ENCODE results near the gene EPHA3. TPM values are rescaled to one million over a fixed set of nuclear protein-coding genes. Genes with fewer than 3 reads are reported as not detected.

EPHA3 gene
- polyA plus RNA-seq, 1 donor from 2014 or later, result 33.0 TPM

DNA sequence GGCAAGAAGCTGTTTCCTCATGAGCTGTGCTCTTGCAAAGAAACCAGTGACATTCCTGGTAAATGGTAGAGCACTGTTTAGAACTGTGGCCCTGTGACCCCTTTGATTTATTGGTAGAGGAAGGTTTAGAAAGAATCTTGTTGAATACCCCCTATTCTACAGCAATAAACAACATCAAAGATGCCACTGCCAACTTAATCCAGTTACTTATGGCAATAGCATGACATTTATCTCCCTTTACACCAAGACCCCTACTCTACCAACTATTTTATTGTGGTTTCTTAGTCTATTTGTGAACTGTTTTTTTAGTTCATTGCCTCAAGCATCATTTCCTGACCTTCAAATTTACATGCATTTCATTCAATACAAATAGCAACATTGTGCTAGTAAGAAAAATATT, 288.6 kb downstream of the EPHA3 start:
- H3K4me3 ChIP-seq (ENCODE audit: low read length), result no peak overlapping the region
- no peaks in the 10 kb centered on the region for H4K20me1 ChIP-seq (ENCODE audit: insufficient read depth)
- H3K4me2 ChIP-seq (ENCODE audit: low read length), result no peak overlapping the region
- no peak overlapping the region for H2AFZ ChIP-seq (ENCODE audit: low read depth, low read length)
- TF ChIP-seq EP300 (conservative IDR thresholded peaks at IDR 0.05; ENCODE audit: poor library complexity, severe bottlenecking) (no peak), MXI1 (conservative IDR thresholded peaks at IDR 0.05; ENCODE audit: poor library complexity, severe bottlenecking) (no peak), TAF1 (IDR thresholded peaks at IDR 0.05; ENCODE audit: low read depth) (no peak), EZH2 (IDR thresholded peaks at IDR 0.05; ENCODE audit: borderline replicate concordance, insufficient read depth, low read length, poor library complexity, severe bottlenecking) (no peak), SMC3 (conservative IDR thresholded peaks at IDR 0.05; ENCODE audit: poor library complexity) (no peak), POLR2AphosphoS5 (IDR thresholded peaks at IDR 0.05) (no peak), RAD21 (conservative IDR thresholded peaks at IDR 0.05) (no peak)
- TF ChIP-seq, protein P1, sequence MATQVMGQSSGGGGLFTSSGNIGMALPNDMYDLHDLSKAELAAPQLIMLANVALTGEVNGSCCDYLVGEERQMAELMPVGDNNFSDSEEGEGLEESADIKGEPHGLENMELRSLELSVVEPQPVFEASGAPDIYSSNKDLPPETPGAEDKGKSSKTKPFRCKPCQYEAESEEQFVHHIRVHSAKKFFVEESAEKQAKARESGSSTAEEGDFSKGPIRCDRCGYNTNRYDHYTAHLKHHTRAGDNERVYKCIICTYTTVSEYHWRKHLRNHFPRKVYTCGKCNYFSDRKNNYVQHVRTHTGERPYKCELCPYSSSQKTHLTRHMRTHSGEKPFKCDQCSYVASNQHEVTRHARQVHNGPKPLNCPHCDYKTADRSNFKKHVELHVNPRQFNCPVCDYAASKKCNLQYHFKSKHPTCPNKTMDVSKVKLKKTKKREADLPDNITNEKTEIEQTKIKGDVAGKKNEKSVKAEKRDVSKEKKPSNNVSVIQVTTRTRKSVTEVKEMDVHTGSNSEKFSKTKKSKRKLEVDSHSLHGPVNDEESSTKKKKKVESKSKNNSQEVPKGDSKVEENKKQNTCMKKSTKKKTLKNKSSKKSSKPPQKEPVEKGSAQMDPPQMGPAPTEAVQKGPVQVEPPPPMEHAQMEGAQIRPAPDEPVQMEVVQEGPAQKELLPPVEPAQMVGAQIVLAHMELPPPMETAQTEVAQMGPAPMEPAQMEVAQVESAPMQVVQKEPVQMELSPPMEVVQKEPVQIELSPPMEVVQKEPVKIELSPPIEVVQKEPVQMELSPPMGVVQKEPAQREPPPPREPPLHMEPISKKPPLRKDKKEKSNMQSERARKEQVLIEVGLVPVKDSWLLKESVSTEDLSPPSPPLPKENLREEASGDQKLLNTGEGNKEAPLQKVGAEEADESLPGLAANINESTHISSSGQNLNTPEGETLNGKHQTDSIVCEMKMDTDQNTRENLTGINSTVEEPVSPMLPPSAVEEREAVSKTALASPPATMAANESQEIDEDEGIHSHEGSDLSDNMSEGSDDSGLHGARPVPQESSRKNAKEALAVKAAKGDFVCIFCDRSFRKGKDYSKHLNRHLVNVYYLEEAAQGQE (IDR thresholded peaks at IDR 0.05; ENCODE audit: borderline replicate concordance), result no peak
- TF ChIP-seq, protein P2, sequence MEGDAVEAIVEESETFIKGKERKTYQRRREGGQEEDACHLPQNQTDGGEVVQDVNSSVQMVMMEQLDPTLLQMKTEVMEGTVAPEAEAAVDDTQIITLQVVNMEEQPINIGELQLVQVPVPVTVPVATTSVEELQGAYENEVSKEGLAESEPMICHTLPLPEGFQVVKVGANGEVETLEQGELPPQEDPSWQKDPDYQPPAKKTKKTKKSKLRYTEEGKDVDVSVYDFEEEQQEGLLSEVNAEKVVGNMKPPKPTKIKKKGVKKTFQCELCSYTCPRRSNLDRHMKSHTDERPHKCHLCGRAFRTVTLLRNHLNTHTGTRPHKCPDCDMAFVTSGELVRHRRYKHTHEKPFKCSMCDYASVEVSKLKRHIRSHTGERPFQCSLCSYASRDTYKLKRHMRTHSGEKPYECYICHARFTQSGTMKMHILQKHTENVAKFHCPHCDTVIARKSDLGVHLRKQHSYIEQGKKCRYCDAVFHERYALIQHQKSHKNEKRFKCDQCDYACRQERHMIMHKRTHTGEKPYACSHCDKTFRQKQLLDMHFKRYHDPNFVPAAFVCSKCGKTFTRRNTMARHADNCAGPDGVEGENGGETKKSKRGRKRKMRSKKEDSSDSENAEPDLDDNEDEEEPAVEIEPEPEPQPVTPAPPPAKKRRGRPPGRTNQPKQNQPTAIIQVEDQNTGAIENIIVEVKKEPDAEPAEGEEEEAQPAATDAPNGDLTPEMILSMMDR (IDR thresholded peaks at IDR 0.05; ENCODE audit: poor library complexity, severe bottlenecking), result no peak
- H3K9me3 ChIP-seq (ENCODE audit: low read length), result no peaks in the 10 kb centered on the region
- H3K9me2 ChIP-seq (ENCODE audit: insufficient read depth, low read length), result no peaks in the 10 kb centered on the region
- peaks cover 5% of the 10 kb centered on the region for H3K36me3 ChIP-seq (ENCODE audit: insufficient read depth, low read length)
- H3K9ac ChIP-seq (ENCODE audit: low read length), result no peak overlapping the region
- H3K27ac ChIP-seq (ENCODE audit: low read length), result no peak overlapping the region
- no peaks in the 10 kb centered on the region for H3K79me2 ChIP-seq (replicated peaks; ENCODE audit: insufficient read depth, low read length)
- H3F3A ChIP-seq (ENCODE audit: insufficient read depth, low read length, poor library complexity, severe bottlenecking), result no peaks in the 10 kb centered on the region
- H3K27me3 ChIP-seq (ENCODE audit: insufficient read depth, low read depth, low read length), result no peaks in the 10 kb centered on the region

GRCh38 chr3:89402051-89402450, 294.6 kb downstream of the EPHA3 start:
- no peaks in the 10 kb centered on the region for H3K79me2 ChIP-seq (replicated peaks; ENCODE audit: insufficient read depth, low read length)
- H4K20me1 ChIP-seq (ENCODE audit: insufficient read depth), result no peaks in the 10 kb centered on the region
- no peak overlapping the region for H3K4me2 ChIP-seq (ENCODE audit: low read length)
- no peak overlapping the region for H2AFZ ChIP-seq (ENCODE audit: low read depth, low read length)
- TF ChIP-seq MXI1 (conservative IDR thresholded peaks at IDR 0.05; ENCODE audit: poor library complexity, severe bottlenecking) (no peak), SMC3 (conservative IDR thresholded peaks at IDR 0.05; ENCODE audit: poor library complexity) (no peak), RAD21 (conservative IDR thresholded peaks at IDR 0.05) (no peak)
- TF ChIP-seq, protein P2 (IDR thresholded peaks at IDR 0.05; ENCODE audit: poor library complexity, severe bottlenecking), result no peak
- TF ChIP-seq, protein P1 (IDR thresholded peaks at IDR 0.05; ENCODE audit: borderline replicate concordance), result no peak
- H3F3A ChIP-seq (ENCODE audit: insufficient read depth, low read length, poor library complexity, severe bottlenecking), result no peaks in the 10 kb centered on the region
- no peak overlapping the region for H3K27ac ChIP-seq (ENCODE audit: low read length)
- H3K36me3 ChIP-seq (ENCODE audit: insufficient read depth, low read length), result peaks cover 5% of the 10 kb centered on the region
- no peaks in the 10 kb centered on the region for H3K9me3 ChIP-seq (ENCODE audit: low read length)
- no peak overlapping the region for H3K4me3 ChIP-seq (ENCODE audit: low read length)
- H3K27me3 ChIP-seq (ENCODE audit: insufficient read depth, low read depth, low read length), result no peaks in the 10 kb centered on the region
- H3K9ac ChIP-seq (ENCODE audit: low read length), result no peak overlapping the region
- no peaks in the 10 kb centered on the region for H3K9me2 ChIP-seq (ENCODE audit: insufficient read depth, low read length)
